Transverse colon (tissue), 4 donors: ENCODE data around the gene DNHD1.

ENCODE experiments used
- CTCF ChIP-seq, 5 experiments: fragments of 200-600 bp in 3 of 5; fragments of 450-650 bp in 2 of 5; sonication (generic) in 3 of 5; IDR thresholded peaks; 1 replicate in 2 of 5; 2 replicates in 3 of 5; pipeline ENCODE4 v1.5.1; 2016 to 2017; ENCODE audit warnings: antibody characterized with exemption in 5 of 5, inconsistent platforms in 3 of 5, mild to moderate bottlenecking in 2 of 5, moderate library complexity in 1 of 5
- EP300 ChIP-seq: sonication (generic); formaldehyde crosslinking; IDR thresholded peaks from one replicate; pipeline ENCODE4 v1.6.1; 2017; ENCODE audit warnings: antibody characterized with exemption, low read depth
- POLR2A ChIP-seq: fragments of 450-650 bp; IDR thresholded peaks from one replicate; pipeline ENCODE4 v1.6.1; 2016; ENCODE audit warnings: antibody characterized with exemption, mild to moderate bottlenecking, moderate library complexity
- POLR2AphosphoS5 ChIP-seq, 3 donors: sonication (generic); formaldehyde crosslinking; IDR thresholded peaks; one replicate each; pipeline ENCODE4 v1.6.1; 2016; ENCODE audit warnings: antibody characterized with exemption in 3 of 3

DNA sequence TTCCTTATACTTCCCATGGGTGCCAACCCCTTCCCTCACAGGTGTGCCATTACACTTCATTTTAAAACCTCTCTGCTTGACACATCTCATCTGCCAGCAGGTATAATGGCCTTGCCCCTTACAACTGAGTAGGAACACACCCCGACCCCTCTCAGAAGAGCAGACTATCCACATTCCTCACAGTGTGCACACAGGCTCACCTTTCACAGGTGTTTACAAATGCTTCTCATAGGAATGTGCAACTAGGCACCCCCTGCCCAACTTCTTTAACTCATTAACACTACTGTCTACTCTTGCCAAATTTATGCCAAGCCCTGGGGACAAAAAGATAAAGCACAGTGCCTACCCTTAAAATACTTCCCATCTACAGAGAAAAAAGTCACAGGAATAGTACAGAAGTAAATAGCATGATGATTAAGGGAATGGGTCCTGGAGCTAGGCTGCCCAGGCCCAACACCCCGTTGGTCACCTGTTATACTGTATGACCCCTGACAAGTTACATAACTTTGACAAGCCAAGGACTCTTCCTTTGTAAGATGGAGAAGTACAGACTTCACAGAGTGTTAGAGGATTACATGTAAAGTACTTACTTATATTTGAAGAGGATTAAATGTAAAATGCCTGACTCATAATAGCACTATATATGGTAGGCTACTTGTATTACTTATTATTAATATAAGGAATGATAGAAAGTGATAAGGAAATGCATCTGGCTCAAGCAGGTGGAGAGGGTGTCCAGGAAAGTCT, 38.6 kb upstream of the DNHD1 start:
- TF ChIP-seq CTCF (IDR thresholded peaks at IDR 0.05) (no peak), POLR2AphosphoS5 (IDR thresholded peaks at IDR 0.05) (no peak), POLR2A (no peak), EP300 (no peak)
